HG03442 (cell line): ENCODE measurements around the gene FAM222A.

Source experiments
- ATAC-seq: cut with Tn5 transposase; IDR thresholded peaks from one replicate; pipeline ENCODE4 v1.9.1; 2021; ENCODE audit warnings: mild to moderate bottlenecking, moderate library complexity; ENCODE audit not compliant: unreplicated experiment

Gene FAM222A

GRCh38 chr12:109724321-109724892 is 10.8 kb downstream of the FAM222A start:
- ATAC-seq: no peak

GRCh38 chr12:109725321-109726105 is 11.9 kb downstream of the FAM222A start:
- no peak for ATAC-seq

GRCh38 chr12:109726106-109726497 is 12.5 kb downstream of the FAM222A start:
- ATAC-seq: no peak

GRCh38 chr12:109726511-109727038 is 12.9 kb downstream of the FAM222A start:
- ATAC-seq: no peak

GRCh38 chr12:109727039-109727723 is 13.6 kb downstream of the FAM222A start:
- ATAC-seq: no peak

GRCh38 chr12:109727746-109728726 is 14.4 kb downstream of the FAM222A start:
- ATAC-seq: no peak

- ATAC-seq: no peak
These were observed 15.3 kb downstream of the FAM222A start for GRCh38 chr12:109728921-109729320.

- no peak for ATAC-seq
These were observed 15.8 kb downstream of the FAM222A start for GRCh38 chr12:109729371-109729781.

GRCh38 chr12:109729801-109730200 is 16.2 kb downstream of the FAM222A start:
- no peak for ATAC-seq

- ATAC-seq: no peak
These were observed 16.9 kb downstream of the FAM222A start for GRCh38 chr12:109730306-109731145.

GRCh38 chr12:109731231-109731731 is 17.7 kb downstream of the FAM222A start:
- no peak for ATAC-seq

- ATAC-seq: no peak
These were observed 18.2 kb downstream of the FAM222A start for GRCh38 chr12:109731806-109732205.

GRCh38 chr12:109732321-109733305 is 19.0 kb downstream of the FAM222A start:
- no peak for ATAC-seq

- no peak for ATAC-seq
These were observed 20.8 kb downstream of the FAM222A start for GRCh38 chr12:109734219-109735000.

GRCh38 chr12:109735051-109735521 is 21.5 kb downstream of the FAM222A start:
- ATAC-seq: no peak

GRCh38 chr12:109735825-109736551 is 22.4 kb downstream of the FAM222A start:
- no peak for ATAC-seq
